ENCODE results near the gene TRMT44. TPM values are rescaled to one million over a fixed set of nuclear protein-coding genes. Genes with fewer than 3 reads are reported as not detected.

TRMT44 gene
- total and polyA plus RNA-seq, 2 of the 13 experiments (the other 11 are each of a cell fraction or from before 2014, with no cell fraction given): 5.8 to 8.6 TPM

- POLR2A ChIA-PET: no interaction called here
- WGBS (ENCODE audit: low lambda C conversion rate): 93% methylated on average over 6 of the region's 6 CpGs
- no peaks in the 10 kb centered on the region for H3K79me2 ChIP-seq (ENCODE audit: insufficient read depth, low read length)
- DNase-seq (ENCODE audit: low spot score): no peak
- H2AFZ ChIP-seq (ENCODE audit: low read length): no peak overlapping the region
- CTCF ChIA-PET (ENCODE audit: low intra/inter-chr PET ratio, low total read pairs): no interaction called here
- H3K4me1 ChIP-seq (ENCODE audit: insufficient read depth, low read length): peaks cover 15% of the 10 kb centered on the region
- H3K36me3 ChIP-seq (replicated peaks in 1 of 2; ENCODE audit: control insufficient read depth in 1 of 2, insufficient read depth in 2 of 2, low read length in 2 of 2): peaks cover 14 to 49% of the 10 kb centered on the region in 2 experiments
- H3K27me3 ChIP-seq (ENCODE audit: control insufficient read depth in 1 of 2, insufficient read depth in 2 of 2, low read length in 2 of 2): no peaks in the 10 kb centered on the region
- no peak overlapping the region for H3K9ac ChIP-seq (ENCODE audit: insufficient read depth, low read depth, low read length)
- in situ Hi-C loops (cut with HindIII; ENCODE audit: extremely low pct_ligation_motif_present, low pct_unique_long_range_greater_than_20kb): no loop called here
- no peak for ATAC-seq
- intact Hi-C loops (cut with micrococcal nuclease; ENCODE audit: unreplicated experiment): no loop called here
- FAIRE-seq: no peak
- no peak for TF ChIP-seq ZNF280B (CRISPR knock-in tag; IDR thresholded peaks at IDR 0.05; ENCODE audit: borderline replicate concordance)
- no peak for TF ChIP-seq TBP (CRISPR knock-in tag; IDR thresholded peaks at IDR 0.05)
- no peaks in the 10 kb centered on the region for H4K20me1 ChIP-seq (ENCODE audit: insufficient read depth, low read length)
- no peak overlapping the region for H3K4me2 ChIP-seq (ENCODE audit: low read depth, low read length)
- no TSS peak for BruUV-seq (replicated peaks)
- no peak overlapping the region for H3K27ac ChIP-seq (ENCODE audit: extremely low read length, insufficient read depth, low read length)
- no peaks in the 10 kb centered on the region for H3K9me3 ChIP-seq (ENCODE audit: low read length)
- H3K4me3 ChIP-seq (replicated peaks in 1 of 3; ENCODE audit: insufficient read depth in 1 of 3, low read depth in 2 of 3, low read length in 3 of 3): no peak overlapping the region
These were observed 21.0 kb downstream of the TRMT44 start for GRCh38 chr4:8461616-8462015.

- H4K20me1 ChIP-seq (ENCODE audit: insufficient read depth, low read length): no peaks in the 10 kb centered on the region
- H3K27ac ChIP-seq (ENCODE audit: extremely low read length, insufficient read depth, low read length): no peak overlapping the region
- POLR2A ChIA-PET: no interaction called here
- no peaks in the 10 kb centered on the region for H3K79me2 ChIP-seq (ENCODE audit: insufficient read depth, low read length)
- DNase-seq (ENCODE audit: low spot score) (no peak), ATAC-seq (no peak), FAIRE-seq (no peak)
- in situ Hi-C loops (cut with HindIII; ENCODE audit: extremely low pct_ligation_motif_present, low pct_unique_long_range_greater_than_20kb) (no loop called here), intact Hi-C loops (cut with micrococcal nuclease; ENCODE audit: unreplicated experiment) (no loop called here)
- H3K4me2 ChIP-seq (ENCODE audit: low read depth, low read length): no peak overlapping the region
- CTCF ChIA-PET (ENCODE audit: low intra/inter-chr PET ratio, low total read pairs): no interaction called here
- H3K9ac ChIP-seq (ENCODE audit: insufficient read depth, low read depth, low read length): no peak overlapping the region
- H2AFZ ChIP-seq (ENCODE audit: low read length): no peak overlapping the region
- no peak for TF ChIP-seq NFATC3 (CRISPR knock-in tag; IDR thresholded peaks at IDR 0.05)
- no peak for TF ChIP-seq ZSCAN5A (CRISPR knock-in tag; IDR thresholded peaks at IDR 0.05; ENCODE audit: borderline replicate concordance)
- no peak for TF ChIP-seq ZNF7 (CRISPR knock-in tag; IDR thresholded peaks at IDR 0.05)
- no peak for TF ChIP-seq HNRNPUL1 (IDR thresholded peaks at IDR 0.05; ENCODE audit: low read depth, low read length)
- no peak for TF ChIP-seq NR2F6 (IDR thresholded peaks at IDR 0.05)
- TF ChIP-seq NR2F6 (CRISPR knock-in tag; IDR thresholded peaks at IDR 0.05): no peak
- TF ChIP-seq ZNF276 (CRISPR knock-in tag; IDR thresholded peaks at IDR 0.05; ENCODE audit: low read depth): no peak
- no peak for TF ChIP-seq KDM1A (CRISPR knock-in tag; IDR thresholded peaks at IDR 0.05)
- no peak for TF ChIP-seq XRCC5 (optimal IDR thresholded peaks at IDR 0.05; ENCODE audit: low read length)
- no peak for TF ChIP-seq TAF1 (CRISPR knock-in tag; IDR thresholded peaks at IDR 0.05)
- TF ChIP-seq KDM6A (CRISPR knock-in tag; IDR thresholded peaks at IDR 0.05; ENCODE audit: low read depth): no peak
- TF ChIP-seq KMT2A (CRISPR knock-in tag; IDR thresholded peaks at IDR 0.05): no peak
- no peak for TF ChIP-seq TP53 (CRISPR knock-in tag; conservative IDR thresholded peaks at IDR 0.05)
- TF ChIP-seq ZNF430 (CRISPR knock-in tag; IDR thresholded peaks at IDR 0.05): no peak
- H3K4me3 ChIP-seq (replicated peaks in 1 of 3; ENCODE audit: insufficient read depth in 1 of 3, low read depth in 2 of 3, low read length in 3 of 3): no peak overlapping the region
- H3K9me3 ChIP-seq (ENCODE audit: low read length): no peaks in the 10 kb centered on the region
- H3K27me3 ChIP-seq (ENCODE audit: control insufficient read depth in 1 of 2, insufficient read depth in 2 of 2, low read length in 2 of 2): no peaks in the 10 kb centered on the region
- peaks cover 20 to 47% of the 10 kb centered on the region in 2 experiments for H3K36me3 ChIP-seq (replicated peaks in 1 of 2; ENCODE audit: control insufficient read depth in 1 of 2, insufficient read depth in 2 of 2, low read length in 2 of 2)
- 97% methylated on average over 9 of the region's 9 CpGs for whole genome bisulfite sequencing (ENCODE audit: low lambda C conversion rate)
- no TSS peak for BruUV-seq (replicated peaks)
- H3K4me1 ChIP-seq (ENCODE audit: insufficient read depth, low read length): peaks cover 15% of the 10 kb centered on the region
These were observed 23.2 kb downstream of the TRMT44 start for GRCh38 chr4:8463811-8464210.
